ENCODE results near the gene DDX21. TPM values are rescaled to one million over a fixed set of nuclear protein-coding genes. Genes with fewer than 3 reads are reported as not detected.
A peak's percentile ranks its signal among the peaks of the same experiment; 100 is the strongest.
"Not testable (repeated sequence)": the region's sequence is repeated elsewhere in the genome, so short reads cannot be mapped to it uniquely, and the experiment has no call there.

The DDX21 gene
- polyA plus RNA-seq, 3 donors from 2014 or later: 8.9 to 14.6 (median 12.6) TPM

GRCh38 chr10:68997211-68997610 lies 41.2 kb downstream of the DDX21 start:
- DNase-seq: no peak
- peak overlapping the region in 3 of 6 donors; percentile 13 to 68 (median 37) for H3K27ac Mint-ChIP-seq
- peaks cover 0 to 3% (median 3%) of the 10 kb centered on the region in 3 donors for H3K36me3 Mint-ChIP-seq
- H3K27me3 Mint-ChIP-seq (ENCODE audit: low read depth in 3 of 3): no peaks in the 10 kb centered on the region
- no peaks in the 10 kb centered on the region for H3K9me3 Mint-ChIP-seq
- peaks cover 13 to 19% of the 10 kb centered on the region in 2 donors for H3K4me1 Mint-ChIP-seq
- no peak overlapping the region for H3K4me3 Mint-ChIP-seq

DNA sequence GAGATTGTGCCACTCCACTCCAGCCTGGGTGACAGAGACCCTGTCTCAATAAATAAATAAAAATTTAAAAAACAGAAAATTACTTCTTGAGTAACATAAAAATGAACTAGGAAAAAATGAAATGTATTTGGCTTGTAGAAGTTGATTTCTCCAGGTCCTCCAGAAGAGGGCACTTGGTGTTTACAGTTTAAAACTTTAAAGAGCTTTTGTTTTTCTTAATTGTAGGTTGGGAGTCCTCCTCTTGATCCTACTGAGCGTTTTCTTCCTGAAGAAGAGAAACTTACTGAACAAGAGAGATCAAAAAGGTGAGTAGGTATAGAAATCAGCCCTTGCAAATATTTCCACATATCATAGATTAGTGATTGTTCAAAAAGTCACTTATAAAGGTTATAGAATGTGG lies 48.9 kb downstream of the DDX21 start:
- H3K27me3 Mint-ChIP-seq (ENCODE audit: low read depth in 3 of 3): no peaks in the 10 kb centered on the region
- peak; percentile 52 to 71 (median 66) for DNase-seq
- H3K9me3 Mint-ChIP-seq: no peaks in the 10 kb centered on the region
- H3K36me3 Mint-ChIP-seq: peaks cover 3 to 8% (median 3%) of the 10 kb centered on the region in 3 donors
- H3K4me3 Mint-ChIP-seq: no peak overlapping the region
- H3K4me1 Mint-ChIP-seq: peaks cover 1 to 19% of the 10 kb centered on the region in 2 donors
- H3K27ac Mint-ChIP-seq: peak overlapping the region in 3 of 6 donors; percentile 48 to 85 (median 84)

DNA sequence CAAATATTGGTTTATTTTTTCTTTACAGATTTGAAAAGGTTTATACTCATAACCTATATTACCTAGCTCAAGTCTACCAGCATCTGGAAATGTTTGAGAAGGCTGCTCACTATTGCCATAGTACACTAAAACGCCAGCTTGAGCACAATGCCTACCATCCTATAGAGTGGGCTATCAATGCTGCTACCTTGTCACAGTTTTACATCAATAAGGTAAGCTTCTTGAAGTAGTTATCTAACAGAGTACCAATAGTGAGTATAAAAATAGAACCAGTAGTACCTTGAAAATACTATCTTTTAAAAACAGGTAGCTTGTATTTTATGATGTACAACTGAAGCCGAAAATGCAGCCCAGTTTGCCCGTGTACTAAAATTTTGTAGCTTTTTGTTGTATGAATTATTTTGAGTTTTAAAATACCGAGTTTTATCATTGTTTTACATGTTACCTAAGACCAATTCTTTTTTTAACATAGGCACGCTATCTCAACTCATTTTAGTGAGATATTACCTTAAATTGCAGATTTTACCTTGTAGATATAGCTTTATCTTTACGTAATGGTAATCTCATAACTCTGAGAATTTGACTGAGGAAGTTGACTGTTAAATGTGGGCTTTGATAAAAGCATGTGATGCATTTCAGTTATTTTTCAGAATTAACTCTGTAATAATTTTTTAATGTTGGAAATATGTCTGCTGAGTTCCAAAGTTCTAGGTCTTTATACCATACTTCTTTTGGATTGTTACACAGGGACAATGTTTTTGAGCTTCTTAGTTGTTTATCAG lies 49.9 kb downstream of the DDX21 start:
- H3K4me3 Mint-ChIP-seq: no peak overlapping the region
- H3K27ac Mint-ChIP-seq: no peak overlapping the region
- DNase-seq: no peak
- H3K36me3 Mint-ChIP-seq: peaks cover 3 to 16% (median 9%) of the 10 kb centered on the region in 3 donors
- no peaks in the 10 kb centered on the region for H3K27me3 Mint-ChIP-seq (ENCODE audit: low read depth in 3 of 3)
- no peaks in the 10 kb centered on the region for H3K9me3 Mint-ChIP-seq
- peaks cover 1 to 18% of the 10 kb centered on the region in 2 donors for H3K4me1 Mint-ChIP-seq

GRCh38 chr10:69007260-69007659 lies 51.3 kb downstream of the DDX21 start:
- Mint-ChIP-seq H3K27me3 (ENCODE audit: low read depth in 3 of 3) (no peaks in the 10 kb centered on the region), H3K36me3 (peaks cover 5 to 21% (median 10%) of the 10 kb centered on the region in 3 donors), H3K4me1 (peaks cover 1 to 13% of the 10 kb centered on the region in 2 donors), H3K4me3 (no peak overlapping the region), H3K27ac (no peak overlapping the region), H3K9me3 (no peaks in the 10 kb centered on the region)
- no peak for DNase-seq

DNA sequence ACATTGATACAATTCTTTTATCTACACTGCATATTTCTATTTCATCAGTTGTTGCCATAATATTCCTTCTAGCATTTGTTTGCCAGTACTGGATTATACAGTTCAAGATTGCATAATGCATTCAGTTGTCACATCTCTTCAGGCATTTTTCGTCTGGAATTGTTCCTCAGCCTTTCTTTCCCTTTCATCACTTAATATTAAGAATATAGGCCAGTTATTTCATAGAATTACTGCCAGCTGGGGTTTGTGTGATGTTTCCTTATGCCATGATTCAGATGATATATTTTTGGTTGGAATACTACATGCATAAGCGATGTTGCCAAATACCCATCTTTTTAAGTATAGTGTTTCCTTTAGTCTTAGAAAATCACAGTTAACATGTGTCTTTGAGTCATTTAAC lies 53.4 kb downstream of the DDX21 start:
- Mint-ChIP-seq H3K4me3 (no peak overlapping the region), H3K27me3 (ENCODE audit: low read depth in 3 of 3) (peaks cover 0 to 2% (median 0%) of the 10 kb centered on the region in 3 donors), H3K27ac (no peak overlapping the region), H3K36me3 (peaks cover 18 to 33% (median 22%) of the 10 kb centered on the region in 3 donors), H3K9me3 (no peaks in the 10 kb centered on the region), H3K4me1 (peaks cover 9 to 21% of the 10 kb centered on the region in 2 donors)
- no peak for DNase-seq

- Mint-ChIP-seq H3K27me3 (ENCODE audit: low read depth in 3 of 3) (peaks cover 0 to 2% (median 0%) of the 10 kb centered on the region in 3 donors), H3K4me1 (peaks cover 7 to 15% of the 10 kb centered on the region in 2 donors), H3K9me3 (no peaks in the 10 kb centered on the region), H3K27ac (no peak overlapping the region), H3K36me3 (peaks cover 20 to 33% (median 23%) of the 10 kb centered on the region in 3 donors), H3K4me3 (no peak overlapping the region)
- DNase-seq: no peak
Observed at GRCh38 chr10:69010151-69010640, 54.2 kb downstream of the DDX21 start.

GRCh38 chr10:69012778-69013177 lies 56.8 kb downstream of the DDX21 start:
- not testable (repeated sequence) for H3K9me3 Mint-ChIP-seq; DNase-seq; H3K27me3 Mint-ChIP-seq (ENCODE audit: low read depth in 3 of 3); H3K4me3 Mint-ChIP-seq
- H3K27ac Mint-ChIP-seq: peak overlapping the region in 5 of 6 donors; percentile 34 to 75 (median 42)
- H3K4me1 Mint-ChIP-seq: peaks cover 7 to 10% of the 10 kb centered on the region in 2 donors
- peaks cover 36 to 37% (median 37%) of the 10 kb centered on the region in 3 donors for H3K36me3 Mint-ChIP-seq

DNA sequence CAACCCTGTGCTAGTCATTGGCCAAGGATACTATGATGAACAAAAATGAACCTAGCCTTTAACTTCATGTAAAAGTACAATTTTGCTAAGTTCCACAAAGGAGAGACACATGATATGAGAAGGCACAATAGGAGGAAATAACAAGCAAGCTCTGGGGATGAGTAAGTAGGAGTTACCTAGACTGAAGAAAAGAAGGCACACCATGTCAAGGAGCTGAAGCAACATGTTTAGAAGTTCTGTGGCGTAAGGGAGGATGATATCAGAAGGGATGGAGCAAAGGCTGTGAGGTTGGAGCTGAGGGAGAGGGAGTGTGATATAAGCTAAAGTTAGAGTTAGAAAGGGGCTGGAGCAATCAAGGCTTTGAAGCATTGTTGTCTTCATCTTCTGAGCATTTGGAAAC lies 58.2 kb downstream of the DDX21 start:
- Mint-ChIP-seq H3K36me3 (peaks cover 40 to 45% (median 41%) of the 10 kb centered on the region in 3 donors), H3K27me3 (ENCODE audit: low read depth in 3 of 3) (peaks cover 0 to 2% (median 0%) of the 10 kb centered on the region in 3 donors), H3K4me3 (no peak overlapping the region), H3K27ac (peak overlapping the region in 3 of 6 donors; percentile 0 to 54 (median 17)), H3K9me3 (no peaks in the 10 kb centered on the region), H3K4me1 (peaks cover 7 to 8% of the 10 kb centered on the region in 2 donors)
- DNase-seq: no peak

DNA sequence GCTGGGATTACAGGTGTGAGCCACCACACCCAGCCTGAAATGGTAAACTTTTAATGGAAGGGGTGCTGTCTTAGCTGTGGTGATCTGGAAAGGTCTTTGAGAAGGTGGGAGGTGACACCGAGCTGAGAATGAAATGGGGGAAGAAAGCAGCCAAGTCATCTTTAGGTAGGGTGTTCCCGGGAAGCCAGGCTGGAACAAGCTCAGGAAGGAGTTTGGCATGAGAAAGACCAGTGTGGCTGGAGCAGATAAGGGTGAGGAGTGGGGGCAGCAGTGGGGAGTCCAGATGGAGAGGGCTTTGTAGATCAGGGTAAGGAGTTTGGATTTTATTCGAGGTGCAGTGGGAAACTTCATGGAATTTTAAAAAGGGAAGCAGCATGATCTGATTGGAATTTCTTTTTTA lies 62.6 kb downstream of the DDX21 start:
- H3K27ac Mint-ChIP-seq: peak overlapping the region in 1 of 6 donors; percentile 64
- peaks cover 19 to 35% (median 23%) of the 10 kb centered on the region in 3 donors for H3K36me3 Mint-ChIP-seq
- H3K9me3 Mint-ChIP-seq: no peaks in the 10 kb centered on the region
- H3K4me3 Mint-ChIP-seq: no peak overlapping the region
- H3K4me1 Mint-ChIP-seq: peaks cover 4 to 9% of the 10 kb centered on the region in 2 donors
- no peak for DNase-seq
- H3K27me3 Mint-ChIP-seq (ENCODE audit: low read depth in 3 of 3): peaks cover 0 to 1% (median 0%) of the 10 kb centered on the region in 3 donors

GRCh38 chr10:69022611-69023010 lies 66.6 kb downstream of the DDX21 start:
- Mint-ChIP-seq H3K4me1 (peaks cover 31% of the 10 kb centered on the region in 2 donors), H3K27me3 (ENCODE audit: low read depth in 3 of 3) (peaks cover 0 to 4% (median 0%) of the 10 kb centered on the region in 3 donors), H3K36me3 (peaks cover 5 to 13% (median 10%) of the 10 kb centered on the region in 3 donors), H3K9me3 (no peaks in the 10 kb centered on the region), H3K27ac (no peak overlapping the region), H3K4me3 (no peak overlapping the region)
- no peak for DNase-seq

DNA sequence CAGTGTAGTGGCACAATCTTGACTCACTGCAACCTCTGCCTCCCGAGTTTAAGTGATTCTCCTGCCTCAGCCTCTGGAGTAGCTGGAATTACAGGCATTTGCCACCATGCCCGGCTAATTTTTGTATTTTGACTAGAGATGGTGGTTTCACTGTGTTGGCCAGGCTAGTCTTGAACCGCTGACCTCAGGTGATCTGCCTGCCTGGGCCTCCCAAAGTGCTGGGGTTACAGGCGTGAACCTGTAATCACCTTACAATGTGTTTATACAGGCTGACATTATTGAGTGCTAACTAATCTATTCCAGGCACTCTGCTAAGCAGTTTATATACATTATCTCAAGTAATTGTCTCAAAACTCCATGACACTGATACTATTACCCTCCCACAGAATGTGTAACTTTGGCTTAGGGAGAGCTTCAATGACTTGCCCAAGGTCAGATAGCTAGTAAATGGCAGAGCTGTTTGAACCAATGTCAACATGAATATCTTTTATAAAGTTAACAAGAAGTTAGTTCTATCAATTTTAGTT lies 69.5 kb downstream of the DDX21 start:
- DNase-seq: no peak
- Mint-ChIP-seq H3K27ac (peak overlapping the region; percentile 39 to 76 (median 63)), H3K9me3 (no peaks in the 10 kb centered on the region), H3K36me3 (no peaks in the 10 kb centered on the region), H3K4me3 (peak overlapping the region in 4 of 5 donors; percentile 8 to 38 (median 18)), H3K27me3 (ENCODE audit: low read depth in 3 of 3) (peaks cover 0 to 4% (median 0%) of the 10 kb centered on the region in 3 donors), H3K4me1 (peaks cover 43% of the 10 kb centered on the region in 2 donors)

DNA sequence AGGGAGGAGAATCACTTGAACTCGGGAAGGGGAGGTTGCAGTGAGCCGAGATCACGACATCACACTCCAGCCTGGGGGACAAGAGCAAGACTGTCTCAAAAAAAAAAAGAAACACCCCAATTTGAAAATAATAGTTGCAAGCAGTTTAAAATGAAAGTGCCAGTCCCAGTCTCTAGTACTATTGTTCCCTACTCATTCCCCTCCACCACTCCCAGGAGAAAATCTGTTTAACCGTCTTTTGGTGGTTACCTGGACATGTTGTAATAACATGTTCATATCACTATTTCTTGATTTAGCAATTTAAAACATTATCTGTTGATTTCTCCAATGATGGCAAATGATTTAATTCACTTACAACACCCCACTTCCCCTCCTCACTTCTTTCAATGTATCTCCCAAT lies 77.3 kb downstream of the DDX21 start:
- H3K27me3 Mint-ChIP-seq (ENCODE audit: low read depth in 3 of 3): peaks cover 0 to 3% (median 0%) of the 10 kb centered on the region in 3 donors
- H3K27ac Mint-ChIP-seq: peak overlapping the region in 2 of 6 donors; percentile 8 to 56
- H3K36me3 Mint-ChIP-seq: no peaks in the 10 kb centered on the region
- H3K9me3 Mint-ChIP-seq: no peaks in the 10 kb centered on the region
- DNase-seq: no peak
- H3K4me3 Mint-ChIP-seq: no peak overlapping the region
- H3K4me1 Mint-ChIP-seq: peaks cover 5 to 7% of the 10 kb centered on the region in 2 donors

Measured in immature natural killer cell (primary cell).